C4-2B (cell line): ENCODE data around the gene RBFOX2.
"Not testable (repeated sequence)": the region's sequence is repeated elsewhere in the genome, so short reads cannot be mapped to it uniquely, and the experiment has no call there.

Experiments
- H3K27ac ChIP-seq: fragments of 450-650 bp; 2 replicates; pipeline ENCODE4 v1.5.1; 2017
- CTCF ChIP-seq: fragments of 450-650 bp; conservative IDR thresholded peaks from 2 replicates; pipeline ENCODE4 v1.5.1; 2017; ENCODE audit warnings: mild to moderate bottlenecking
- ZFX ChIP-seq: fragments of 450-650 bp; IDR thresholded peaks from 2 replicates; pipeline ENCODE4 v1.6.1; 2017

Gene RBFOX2

DNA sequence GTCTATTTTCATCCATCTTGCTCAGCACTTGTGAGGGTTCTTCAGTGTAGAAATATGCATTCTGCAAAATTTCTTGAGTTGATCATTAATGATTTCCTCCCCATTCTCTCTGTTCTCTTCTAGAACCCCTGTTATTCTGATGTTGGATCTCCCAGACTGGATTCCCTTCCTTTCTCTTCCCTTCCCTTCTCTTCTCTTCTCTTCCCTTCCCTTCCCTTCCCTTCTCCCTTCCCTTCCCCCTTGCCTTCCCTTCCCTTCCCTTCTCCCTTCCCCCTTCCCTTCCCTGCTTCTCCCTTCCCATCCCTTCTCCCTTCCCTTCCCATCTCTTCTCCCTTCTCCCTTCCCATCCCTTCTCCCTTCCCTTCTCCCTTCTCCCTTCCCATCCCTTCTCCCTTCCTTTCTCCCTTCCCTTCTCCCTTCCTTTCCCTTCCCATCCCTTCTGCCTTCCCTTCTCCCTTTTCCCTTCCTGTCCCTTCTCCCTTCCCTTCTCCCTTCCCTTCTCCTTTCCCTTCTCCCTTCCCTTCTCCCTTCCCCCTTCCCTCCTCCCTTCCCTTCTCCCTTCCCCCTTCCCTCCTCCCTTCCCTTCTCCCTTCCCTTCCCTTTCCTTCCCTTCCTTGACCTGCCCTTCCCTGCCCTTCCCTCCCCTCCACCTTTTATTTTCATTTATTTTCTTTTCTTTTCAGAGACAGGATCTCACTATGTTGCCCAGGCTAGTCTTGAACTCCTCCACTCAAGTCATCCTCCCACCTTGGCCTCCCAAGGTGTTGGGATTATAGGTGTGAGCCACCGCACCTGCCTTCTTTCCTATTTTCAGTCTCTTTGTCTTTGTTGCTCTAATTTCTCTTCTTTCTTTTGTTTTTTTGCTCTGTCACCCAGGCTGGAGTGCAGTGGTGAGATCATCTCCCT, 24.9 kb upstream of the RBFOX2 start:
- TF ChIP-seq CTCF (no peak), ZFX (no peak)
- H3K27ac ChIP-seq, result no peak overlapping the region

DNA sequence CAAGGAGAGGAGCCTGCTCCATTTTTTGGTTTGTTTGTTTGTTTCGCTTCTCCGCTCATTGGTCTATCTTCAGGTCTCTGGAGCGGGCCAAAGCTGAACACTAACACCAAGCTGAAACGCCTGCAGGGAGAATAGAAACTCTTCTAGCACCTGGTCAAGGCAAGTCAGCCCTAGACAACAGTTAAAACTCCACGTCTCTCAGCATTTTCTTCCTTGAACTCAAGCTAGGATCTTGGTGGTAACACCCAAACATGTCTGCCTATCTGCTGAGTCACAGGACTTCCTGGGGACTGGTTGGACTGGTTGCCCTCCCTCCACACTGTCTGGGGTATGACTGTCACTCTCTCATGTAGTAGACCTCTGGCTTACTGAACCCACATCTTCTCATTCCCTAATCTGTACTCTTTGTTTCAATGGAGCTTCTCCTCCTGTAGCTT, 23.9 kb upstream of the RBFOX2 start:
- no peak for TF ChIP-seq ZFX
- TF ChIP-seq CTCF, result no peak
- H3K27ac ChIP-seq, result peak overlapping the region; percentile 51

- no peak for TF ChIP-seq ZFX
- TF ChIP-seq CTCF, result no peak
- H3K27ac ChIP-seq, result no peak overlapping the region
Observed at GRCh38 chr22:36049678-36049997, 21.0 kb upstream of the RBFOX2 start.

DNA sequence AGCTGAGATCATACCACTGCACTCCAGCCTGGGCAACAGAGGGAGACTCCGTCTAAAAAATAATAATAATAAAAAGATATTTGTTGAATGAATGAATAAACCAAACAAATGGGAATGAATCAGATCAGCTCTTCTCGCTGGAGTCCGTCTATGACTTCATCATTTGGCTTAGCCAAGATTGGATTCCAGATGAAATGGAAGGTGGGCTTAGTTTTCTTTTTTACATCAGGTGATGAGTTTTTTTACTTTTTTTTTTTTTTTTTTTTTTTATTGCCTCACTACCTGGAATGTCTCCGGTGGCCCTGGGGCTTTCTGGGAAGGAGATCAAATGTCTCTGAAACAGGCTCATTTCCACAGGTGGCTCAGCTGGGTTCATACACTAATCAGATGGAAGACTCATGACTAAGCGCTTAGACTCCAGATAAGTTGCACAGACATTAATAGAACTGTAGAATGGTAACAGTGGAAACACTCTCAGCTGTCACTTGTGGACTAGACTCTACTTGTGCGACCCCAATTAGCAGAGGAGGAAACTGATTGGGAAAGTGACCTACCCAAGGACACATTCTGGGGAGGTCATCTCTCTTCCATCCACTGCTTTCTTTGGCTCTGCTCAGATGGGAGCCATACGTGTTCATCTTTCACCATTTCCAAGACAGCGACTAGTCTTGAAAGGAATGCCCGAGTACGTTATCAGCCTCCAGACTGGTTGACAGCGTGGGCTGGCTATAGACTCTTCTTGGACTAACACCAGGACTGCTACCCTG, 20.5 kb upstream of the RBFOX2 start:
- TF ChIP-seq ZFX (no peak), CTCF (no peak)
- H3K27ac ChIP-seq, result no peak overlapping the region

- H3K27ac ChIP-seq, result not testable (repeated sequence)
Observed at GRCh38 chr22:36044517-36044916, 15.9 kb upstream of the RBFOX2 start.

- TF ChIP-seq ZFX (no peak), CTCF (no peak)
- no peak overlapping the region for H3K27ac ChIP-seq
Observed at GRCh38 chr22:36042240-36042639, 13.6 kb upstream of the RBFOX2 start.

DNA sequence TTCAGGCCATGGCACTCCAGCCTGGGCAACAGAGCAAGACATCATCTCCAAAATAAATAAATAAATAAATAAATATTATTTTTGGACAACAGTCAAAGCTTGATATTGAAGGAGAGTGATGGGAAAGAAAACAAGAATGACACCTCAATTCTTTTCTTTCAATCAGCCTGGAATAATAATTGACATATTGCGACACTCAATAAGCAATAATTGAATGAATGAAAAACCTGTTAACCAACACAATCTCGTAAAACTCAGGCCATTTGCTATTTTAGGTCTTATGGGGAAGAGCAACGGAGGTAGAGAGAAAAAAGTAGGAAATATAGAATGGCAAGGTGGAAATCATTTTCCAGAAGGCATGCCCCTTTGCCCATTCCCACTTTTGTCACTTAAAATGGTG, 10.5 kb upstream of the RBFOX2 start:
- TF ChIP-seq CTCF (no peak), ZFX (no peak)
- no peak overlapping the region for H3K27ac ChIP-seq
